Kidney epithelial cell (primary cell): Measurements from ENCODE around the gene RPTOR. TPM values are rescaled to one million over a fixed set of nuclear protein-coding genes. Genes with fewer than 3 reads are reported as not detected.

ENCODE experiments used
- DNase-seq: peaks from one replicate; pipeline ENCODE4 v3.0.0-alpha.2; 2010; ENCODE audit warnings: low read depth
- H3K27me3 ChIP-seq: 2 replicates; pipeline ENCODE4 v1.6.0; 2011; ENCODE audit warnings: low read length; ENCODE audit not compliant: control insufficient read depth, insufficient read depth
- H3K36me3 ChIP-seq: 2 replicates; pipeline ENCODE4 v1.5.1; 2011; ENCODE audit warnings: low read length; ENCODE audit not compliant: control insufficient read depth, insufficient read depth
- H3K4me3 ChIP-seq: 2 replicates; pipeline ENCODE4 v1.5.1; 2011; ENCODE audit warnings: low read depth, mild to moderate bottlenecking, control low read depth, low read length
- CTCF ChIP-seq: IDR thresholded peaks from 2 replicates; pipeline ENCODE4 v1.5.1; 2011; ENCODE audit warnings: mild to moderate bottlenecking, moderate library complexity, low read length, control low read depth, inconsistent platforms; ENCODE audit not compliant: insufficient read depth, poor library complexity, severe bottlenecking
- total RNA-seq: library from RNA; depleted of rRNA; stranded (reverse); fragments of >200 nt; gene quantifications from 2 replicates; pipeline ENCODE4 v1.2.3, GENCODE V29; 2015

RPTOR gene
- total RNA-seq, 1 donor from 2014 or later = 22.7 TPM

- H3K4me3 ChIP-seq = no peak overlapping the region
- TF ChIP-seq CTCF = no peak
- no peak for DNase-seq
- no peaks in the 10 kb centered on the region for H3K27me3 ChIP-seq
- no peaks in the 10 kb centered on the region for H3K36me3 ChIP-seq
Observed at GRCh38 chr17:80775863-80776262, 231.2 kb downstream of the RPTOR start.

- Histone ChIP-seq H3K36me3 (no peaks in the 10 kb centered on the region), H3K27me3 (no peaks in the 10 kb centered on the region), H3K4me3 (no peak overlapping the region)
- no peak for DNase-seq
- no peak for TF ChIP-seq CTCF
Observed at GRCh38 chr17:80777274-80777673, 232.6 kb downstream of the RPTOR start.

- TF ChIP-seq CTCF = no peak
- DNase-seq = no peak
- H3K27me3 ChIP-seq = no peaks in the 10 kb centered on the region
Observed at GRCh38 chr17:80778716-80779115, 234.1 kb downstream of the RPTOR start.

GRCh38 chr17:80779336-80779735, 234.7 kb downstream of the RPTOR start:
- no peak overlapping the region for H3K4me3 ChIP-seq
- no peaks in the 10 kb centered on the region for H3K36me3 ChIP-seq
- DNase-seq = no peak
- TF ChIP-seq CTCF = no peak
- H3K27me3 ChIP-seq = no peaks in the 10 kb centered on the region

More at GRCh38 chr17:80778716-80779115, 234.1 kb downstream of the RPTOR start:
- no peak overlapping the region for H3K4me3 ChIP-seq
- no peaks in the 10 kb centered on the region for H3K36me3 ChIP-seq

GRCh38 chr17:80779961-80780380, 235.3 kb downstream of the RPTOR start:
- Histone ChIP-seq H3K4me3 (no peak overlapping the region), H3K36me3 (no peaks in the 10 kb centered on the region), H3K27me3 (no peaks in the 10 kb centered on the region)
- TF ChIP-seq CTCF = no peak
- DNase-seq = no peak

DNA sequence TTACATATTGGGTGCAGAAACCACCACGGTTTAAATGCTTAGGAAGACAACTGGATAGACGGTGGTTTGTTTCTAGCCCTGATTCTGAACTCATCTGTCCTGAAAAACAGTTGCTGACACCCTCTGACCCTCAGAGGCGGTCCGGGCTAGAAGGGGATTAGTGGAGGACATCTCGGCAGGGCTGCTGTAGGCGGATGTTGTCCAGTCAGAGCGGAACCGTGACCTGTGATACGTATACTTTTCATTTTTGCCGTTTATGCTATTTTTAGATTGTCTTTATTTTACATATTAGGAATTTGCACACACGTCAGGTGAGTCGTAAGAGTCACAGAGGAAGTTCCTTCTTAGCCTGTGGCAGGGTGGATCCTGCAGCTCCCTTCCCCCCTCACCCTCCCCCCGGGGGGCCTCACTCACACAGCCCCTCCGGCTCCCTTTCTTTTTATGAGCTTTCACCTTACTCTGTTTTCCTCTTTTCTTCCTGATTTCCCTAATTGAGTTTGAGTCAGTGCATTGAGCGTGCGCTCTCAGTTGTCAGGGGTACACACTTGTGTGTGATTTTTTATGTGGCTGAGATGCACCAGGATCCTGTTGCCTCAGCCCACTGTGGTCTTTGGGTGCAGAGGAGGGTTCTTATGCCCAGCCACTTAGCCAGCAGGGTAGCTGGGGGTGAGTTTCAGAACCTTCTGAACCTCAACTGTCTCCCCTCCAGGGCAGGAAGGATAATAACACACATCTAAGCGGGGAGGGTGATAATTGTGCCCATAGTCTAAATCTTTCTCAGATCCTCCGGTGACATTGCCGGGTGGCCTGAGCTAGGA, 236.0 kb downstream of the RPTOR start:
- no peak for TF ChIP-seq CTCF
- no peaks in the 10 kb centered on the region for H3K27me3 ChIP-seq
- no peak for DNase-seq
- H3K36me3 ChIP-seq = no peaks in the 10 kb centered on the region
- no peak overlapping the region for H3K4me3 ChIP-seq
